Stimulated activated CD8-positive, alpha-beta memory T cell treated with anti-CD3 and anti-CD28 coated beads, Interleukin-4, amount 100 ng/mL, for 48 hours (primary cell): ENCODE data around the gene MKI67.
A peak's percentile ranks its signal among the peaks of the same experiment; 100 is the strongest.
"Not testable (repeated sequence)": the region's sequence is repeated elsewhere in the genome, so short reads cannot be mapped to it uniquely, and the experiment has no call there.

Experiments used
- DNase-seq: peaks from one replicate; pipeline ENCODE4 v3.0.0-alpha.2; 2020

The MKI67 gene, protein sequence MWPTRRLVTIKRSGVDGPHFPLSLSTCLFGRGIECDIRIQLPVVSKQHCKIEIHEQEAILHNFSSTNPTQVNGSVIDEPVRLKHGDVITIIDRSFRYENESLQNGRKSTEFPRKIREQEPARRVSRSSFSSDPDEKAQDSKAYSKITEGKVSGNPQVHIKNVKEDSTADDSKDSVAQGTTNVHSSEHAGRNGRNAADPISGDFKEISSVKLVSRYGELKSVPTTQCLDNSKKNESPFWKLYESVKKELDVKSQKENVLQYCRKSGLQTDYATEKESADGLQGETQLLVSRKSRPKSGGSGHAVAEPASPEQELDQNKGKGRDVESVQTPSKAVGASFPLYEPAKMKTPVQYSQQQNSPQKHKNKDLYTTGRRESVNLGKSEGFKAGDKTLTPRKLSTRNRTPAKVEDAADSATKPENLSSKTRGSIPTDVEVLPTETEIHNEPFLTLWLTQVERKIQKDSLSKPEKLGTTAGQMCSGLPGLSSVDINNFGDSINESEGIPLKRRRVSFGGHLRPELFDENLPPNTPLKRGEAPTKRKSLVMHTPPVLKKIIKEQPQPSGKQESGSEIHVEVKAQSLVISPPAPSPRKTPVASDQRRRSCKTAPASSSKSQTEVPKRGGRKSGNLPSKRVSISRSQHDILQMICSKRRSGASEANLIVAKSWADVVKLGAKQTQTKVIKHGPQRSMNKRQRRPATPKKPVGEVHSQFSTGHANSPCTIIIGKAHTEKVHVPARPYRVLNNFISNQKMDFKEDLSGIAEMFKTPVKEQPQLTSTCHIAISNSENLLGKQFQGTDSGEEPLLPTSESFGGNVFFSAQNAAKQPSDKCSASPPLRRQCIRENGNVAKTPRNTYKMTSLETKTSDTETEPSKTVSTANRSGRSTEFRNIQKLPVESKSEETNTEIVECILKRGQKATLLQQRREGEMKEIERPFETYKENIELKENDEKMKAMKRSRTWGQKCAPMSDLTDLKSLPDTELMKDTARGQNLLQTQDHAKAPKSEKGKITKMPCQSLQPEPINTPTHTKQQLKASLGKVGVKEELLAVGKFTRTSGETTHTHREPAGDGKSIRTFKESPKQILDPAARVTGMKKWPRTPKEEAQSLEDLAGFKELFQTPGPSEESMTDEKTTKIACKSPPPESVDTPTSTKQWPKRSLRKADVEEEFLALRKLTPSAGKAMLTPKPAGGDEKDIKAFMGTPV (N-terminal part only)

DNA sequence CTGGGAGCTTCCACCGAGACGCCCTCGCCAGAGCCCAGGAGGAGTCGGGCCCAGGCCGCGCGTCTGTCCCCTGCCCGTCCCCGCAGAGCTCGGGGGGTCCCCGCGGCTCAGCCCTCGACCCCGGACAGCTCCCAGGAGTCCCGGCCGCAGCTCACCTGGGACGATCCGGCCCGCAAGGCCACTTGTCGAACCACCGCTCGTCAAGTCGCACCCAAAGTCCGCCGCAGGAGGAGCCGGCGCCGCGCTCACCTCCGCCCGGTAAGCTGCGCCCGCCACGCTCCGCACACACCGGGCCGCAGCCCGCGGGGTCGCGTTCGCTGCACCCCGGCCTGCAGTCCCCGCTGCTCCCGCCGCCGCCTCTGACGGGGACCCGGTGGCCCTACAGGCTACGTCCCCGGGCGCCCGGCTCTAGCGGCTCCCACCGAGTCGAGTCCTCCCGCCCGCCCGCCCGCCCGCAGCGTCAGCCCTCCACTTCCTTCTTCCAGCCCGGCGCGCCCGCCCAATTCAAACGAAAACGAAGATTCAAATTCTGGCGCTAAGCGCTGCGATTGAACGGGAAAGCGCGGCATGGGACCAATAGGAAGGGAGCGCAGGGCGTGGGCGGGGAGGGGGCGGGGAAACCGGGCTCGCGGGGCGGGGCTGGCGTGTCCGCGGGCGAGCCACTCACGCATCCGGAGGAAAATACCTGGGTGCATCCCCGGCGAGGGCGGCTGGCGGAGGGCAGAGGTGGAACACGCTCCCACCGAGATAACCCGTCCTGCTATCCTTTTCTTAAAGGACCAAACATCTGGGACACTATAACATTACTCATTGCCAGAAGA lies at the start of gene MKI67:
Gene MKI67 (minus strand): TSS at position 480 of the 821 bp plus-strand sequence. CDS start 756 bp downstream, outside the sequence.
- DNase-seq: peak; percentile 93

DNA sequence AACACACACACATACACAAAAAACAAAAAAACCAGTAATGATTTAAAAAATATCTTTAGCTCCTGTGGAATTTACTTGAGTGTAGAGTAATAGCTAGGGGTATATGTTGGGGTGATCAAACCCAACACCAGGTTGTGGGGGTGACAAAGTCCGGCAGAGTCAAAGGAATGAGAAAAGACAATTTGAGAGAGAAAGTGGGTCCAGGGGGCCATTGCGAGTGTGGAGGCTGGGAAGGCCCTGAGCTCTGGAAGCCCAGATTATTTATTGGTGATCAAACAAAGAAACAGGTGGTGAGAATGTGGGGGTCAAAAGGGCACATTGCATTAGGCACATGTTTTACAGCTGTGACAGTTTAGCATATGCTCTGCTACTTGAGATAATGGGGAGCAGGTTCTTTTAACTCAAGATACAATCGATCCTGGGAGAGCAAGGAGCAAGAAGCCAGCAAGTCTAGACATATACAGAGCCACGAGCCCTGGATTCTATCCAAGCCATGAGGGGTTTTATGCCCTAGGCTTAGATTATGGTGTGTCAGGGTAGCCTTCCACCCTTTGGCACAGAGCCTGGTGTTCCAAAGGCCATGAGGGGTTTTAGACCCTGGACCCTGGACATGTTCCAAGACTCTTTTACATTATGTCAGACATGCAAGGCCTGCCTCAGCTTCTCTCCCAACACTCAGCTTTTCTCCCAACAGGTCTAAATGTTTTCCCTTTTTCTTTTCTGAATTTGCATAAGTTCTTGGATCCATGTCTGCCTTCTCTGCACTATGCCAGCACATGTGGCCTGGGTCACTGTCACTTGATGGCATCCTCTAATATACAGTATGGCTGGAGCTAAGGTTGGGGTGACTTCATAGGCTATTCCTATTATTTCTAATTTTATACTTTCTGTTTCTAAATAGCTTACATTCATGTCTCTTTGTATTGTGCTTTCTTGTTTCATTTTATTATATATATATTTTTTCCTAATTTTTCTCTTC lies 48.6 kb upstream of the MKI67 start:
- no peak for DNase-seq

DNA sequence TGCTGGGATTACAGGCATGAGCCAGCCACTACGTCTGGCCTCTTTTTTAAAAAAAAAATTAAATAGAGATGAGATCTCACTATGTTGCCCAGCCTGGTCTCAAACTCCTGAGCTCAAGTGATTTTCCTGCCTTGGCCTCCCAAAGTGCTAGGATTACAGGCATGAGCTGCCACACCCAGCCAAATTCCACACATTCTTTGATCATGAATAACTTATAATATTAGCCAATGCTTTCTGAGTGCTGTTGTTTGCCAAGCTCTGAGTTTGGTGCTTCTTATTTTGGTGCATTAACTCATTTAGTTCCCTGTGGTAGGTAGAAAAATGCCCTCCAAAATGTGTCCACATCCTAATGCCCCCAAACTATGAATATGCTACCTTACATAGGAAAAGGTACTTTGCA lies 47.2 kb upstream of the MKI67 start:
- DNase-seq: no peak

DNA sequence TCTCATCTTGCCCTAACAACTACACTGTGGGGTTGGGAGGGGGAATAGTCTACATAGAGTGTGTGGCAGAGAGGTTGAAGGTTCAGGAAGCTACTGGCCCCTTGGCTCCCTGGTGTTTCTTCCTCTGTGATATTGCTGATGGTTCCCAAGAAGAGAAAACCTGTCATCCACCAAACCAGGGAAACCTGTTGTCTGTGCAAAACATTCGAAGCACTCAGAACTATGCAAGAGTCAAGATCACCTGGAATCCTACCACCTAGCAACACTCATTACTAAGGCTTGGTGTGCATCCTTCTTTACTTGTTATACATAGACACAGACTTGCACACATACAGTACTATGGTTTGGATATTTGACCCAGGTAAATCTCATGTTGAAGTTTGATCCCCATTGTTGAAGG lies 46.5 kb upstream of the MKI67 start:
- DNase-seq: no peak

DNA sequence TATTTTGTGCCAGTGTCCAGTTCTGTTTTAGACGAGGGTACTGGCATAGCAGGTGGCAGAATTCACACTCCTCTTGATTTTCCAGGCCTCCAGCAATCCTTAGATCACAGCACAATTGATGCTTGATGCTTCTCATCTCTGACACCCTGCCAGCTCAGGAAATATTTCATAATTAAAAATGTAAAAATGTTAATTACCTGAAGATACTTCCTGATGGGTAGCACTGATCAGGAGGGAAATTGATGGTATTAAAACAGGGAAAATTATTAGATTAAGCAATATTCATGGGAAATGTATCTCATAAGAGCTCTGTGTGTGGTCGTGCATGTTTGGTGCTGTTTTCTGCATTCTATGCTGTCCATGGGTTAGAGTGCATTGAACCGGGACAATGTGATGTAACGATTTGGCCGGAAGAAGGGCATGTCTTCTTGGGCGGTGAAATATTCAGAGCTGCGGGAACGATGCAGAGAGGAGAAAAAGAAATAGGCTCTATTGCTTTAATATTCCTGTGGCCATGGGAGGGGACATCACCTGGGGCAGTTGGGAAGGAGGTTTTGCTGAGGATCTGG lies 43.7 kb upstream of the MKI67 start:
- no peak for DNase-seq

DNA sequence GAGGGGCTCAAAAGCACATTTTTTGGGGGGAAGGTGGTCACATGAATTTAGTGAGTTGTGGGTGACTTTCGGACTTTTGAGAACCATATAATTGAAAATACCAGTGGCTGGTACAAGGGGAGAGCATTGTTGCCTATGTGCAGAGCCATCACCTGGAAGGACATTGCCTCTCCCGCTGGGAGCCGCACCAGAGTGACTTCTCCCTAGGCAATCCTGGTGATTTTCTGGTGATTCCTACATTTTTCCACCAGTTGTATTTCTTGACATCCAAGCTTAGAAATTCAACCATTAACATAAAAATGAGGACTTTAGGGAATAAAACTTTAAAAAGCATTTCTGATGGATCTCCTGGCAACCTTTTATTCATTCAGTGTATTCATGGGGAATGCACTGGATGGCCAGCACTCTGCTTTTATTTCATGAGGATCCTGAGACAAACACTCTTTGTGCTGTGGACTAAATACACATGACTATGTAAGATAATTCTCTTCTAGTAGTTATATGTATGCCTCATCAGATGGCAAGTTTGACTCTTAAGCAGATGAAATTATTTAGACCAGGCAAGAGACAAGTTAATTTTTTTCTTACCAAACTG lies 41.8 kb upstream of the MKI67 start:
- no peak for DNase-seq

DNA sequence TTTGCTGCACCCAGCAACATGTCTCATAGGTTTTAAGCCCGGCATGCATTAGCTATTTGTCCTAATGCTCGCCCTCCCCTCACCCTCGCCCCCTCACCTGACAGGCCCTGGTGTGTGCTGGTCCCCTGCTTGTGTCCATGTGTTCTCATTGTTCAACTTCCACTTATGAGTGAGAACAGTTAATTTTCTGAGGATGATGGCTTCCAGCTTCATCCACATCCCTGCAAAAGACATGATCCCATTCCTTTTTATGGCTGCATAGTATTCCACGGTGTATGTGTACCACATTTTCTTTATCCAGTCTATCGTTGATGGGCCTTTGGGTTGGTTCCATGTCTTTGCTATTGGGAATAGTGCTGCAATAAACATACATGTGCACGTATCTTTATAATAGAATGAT lies 40.9 kb upstream of the MKI67 start:
- not testable (repeated sequence) for DNase-seq

DNA sequence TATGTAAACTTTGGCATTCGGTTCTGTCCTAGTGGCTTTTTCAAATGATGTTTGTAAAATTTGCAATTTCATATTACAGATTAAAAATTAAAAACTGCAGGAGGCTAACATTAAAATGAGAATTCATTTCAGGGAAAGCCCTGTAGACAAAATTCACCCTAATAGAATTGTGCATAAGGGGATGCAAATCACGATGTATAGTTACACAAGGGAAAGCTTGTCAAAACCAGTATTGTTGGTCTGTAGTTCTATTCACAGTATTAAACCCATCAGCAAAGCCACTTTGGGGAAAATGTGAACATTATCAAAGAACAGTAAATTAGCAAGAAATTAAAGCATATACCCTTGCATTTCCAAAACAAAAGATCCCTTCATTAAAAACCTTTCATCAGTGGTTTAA lies 39.9 kb upstream of the MKI67 start:
- DNase-seq: no peak

DNA sequence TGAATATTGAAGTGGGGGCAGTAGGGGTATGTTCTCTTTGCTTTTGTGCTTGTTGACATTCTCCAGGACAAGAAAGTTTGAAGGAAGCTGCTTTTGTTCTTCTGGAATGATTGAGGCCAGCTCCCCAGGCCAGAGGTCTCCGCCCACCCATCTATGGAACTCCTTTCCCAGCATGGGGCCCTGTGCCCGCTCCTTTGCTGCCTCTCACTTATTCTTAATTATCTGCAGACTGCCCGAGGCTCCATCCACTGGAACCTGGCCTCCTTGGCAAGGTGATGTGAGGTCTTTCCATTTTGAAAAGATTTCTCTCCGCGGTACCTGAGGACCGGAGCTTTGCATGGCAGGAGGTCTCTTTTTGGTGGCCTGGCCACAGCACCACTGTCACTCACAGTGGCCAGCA lies 39.3 kb upstream of the MKI67 start:
- DNase-seq: no peak

DNA sequence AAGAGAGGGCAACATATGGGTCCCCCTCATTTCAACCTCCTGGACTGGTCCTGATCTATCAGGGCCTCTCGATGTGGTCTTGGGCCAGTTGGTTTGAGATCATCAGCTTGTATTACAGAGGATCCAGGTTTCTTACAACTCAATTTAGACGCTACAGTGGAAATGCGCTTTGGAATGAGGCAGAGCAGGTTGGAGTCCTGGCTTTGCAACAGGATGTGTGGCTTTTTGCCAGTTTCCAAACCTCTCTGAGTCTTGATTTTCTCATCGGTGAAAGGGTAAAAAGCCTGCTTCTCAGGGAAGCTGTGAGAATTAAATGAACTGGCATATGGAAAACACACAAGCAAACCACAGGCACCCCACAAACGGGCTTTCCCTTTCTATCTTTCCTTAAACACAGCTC lies 37.5 kb upstream of the MKI67 start:
- DNase-seq: no peak

DNA sequence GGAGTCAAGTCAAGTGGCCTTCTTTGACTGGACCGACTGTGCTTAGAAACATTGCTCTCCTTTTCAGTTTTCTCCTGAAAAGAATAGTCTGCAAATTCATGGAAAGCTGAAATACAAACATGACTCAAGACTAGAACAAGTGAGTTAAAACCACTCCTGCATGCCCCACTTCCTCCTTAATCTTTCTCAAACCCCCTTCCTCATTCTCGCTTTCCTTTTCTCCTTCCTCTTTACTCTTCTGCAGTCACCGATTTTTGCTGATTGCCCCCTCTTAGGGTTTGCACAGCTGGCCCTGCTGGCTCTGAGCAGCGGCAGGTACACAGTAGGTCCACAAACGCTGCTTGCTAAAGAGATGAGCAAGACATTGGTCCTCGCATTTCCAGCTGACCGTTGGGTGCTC lies 34.8 kb upstream of the MKI67 start:
- no peak for DNase-seq

DNA sequence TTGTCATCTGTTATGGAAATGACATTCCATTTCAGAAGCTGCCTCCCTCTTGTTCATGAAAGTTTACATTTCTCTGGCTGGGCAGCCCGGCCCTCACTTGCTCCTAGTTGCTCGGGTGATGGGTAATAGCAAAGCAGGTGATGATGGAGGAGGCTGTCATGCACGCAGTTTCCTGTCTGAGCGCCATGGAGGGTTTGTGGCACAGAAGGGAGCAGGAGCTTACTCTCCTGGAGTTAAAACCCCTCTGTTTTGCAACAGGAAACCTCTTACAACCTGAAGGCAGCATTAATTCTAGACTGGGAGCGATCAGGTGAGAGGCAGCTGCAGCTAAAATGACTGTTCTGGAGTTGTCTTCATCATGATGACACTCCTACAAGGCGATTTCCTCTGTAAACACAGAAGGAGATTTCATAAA lies 34.1 kb upstream of the MKI67 start:
- DNase-seq: no peak

DNA sequence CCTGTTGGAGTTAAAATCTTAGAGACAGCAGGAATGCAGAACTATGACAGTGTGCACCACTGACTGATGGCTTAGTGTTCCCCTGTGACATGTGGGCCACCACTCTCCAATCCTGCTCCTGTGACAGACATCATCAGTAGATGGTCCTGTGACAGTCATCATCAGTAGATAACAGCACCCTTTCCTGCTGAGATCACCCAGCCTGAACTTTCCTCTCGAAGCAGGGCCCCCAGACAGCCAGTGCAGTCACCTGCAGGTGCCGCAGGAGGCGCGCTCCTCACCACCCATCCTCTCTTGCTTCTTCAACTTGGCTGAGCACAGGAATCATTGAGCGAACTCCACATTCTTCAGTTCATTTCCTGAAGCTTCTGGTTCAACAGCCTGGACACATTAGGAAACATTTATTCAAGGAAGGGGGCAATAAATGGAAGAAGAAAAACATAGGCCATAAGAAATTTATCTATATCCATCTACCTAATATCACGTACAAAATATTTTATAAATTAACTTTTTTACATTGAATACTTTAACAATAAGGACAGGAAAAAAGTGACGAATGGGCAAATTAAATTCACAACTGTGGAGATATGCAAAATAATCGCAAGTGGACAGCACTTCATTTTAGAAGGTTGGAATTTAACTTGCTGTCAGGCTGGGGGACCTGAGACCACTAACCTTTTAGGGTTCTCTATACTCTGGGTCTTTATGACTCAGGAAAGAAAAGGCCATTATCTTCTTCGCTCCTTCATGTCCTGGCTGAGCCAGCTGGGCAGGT lies 32.0 kb upstream of the MKI67 start:
- no peak for DNase-seq

DNA sequence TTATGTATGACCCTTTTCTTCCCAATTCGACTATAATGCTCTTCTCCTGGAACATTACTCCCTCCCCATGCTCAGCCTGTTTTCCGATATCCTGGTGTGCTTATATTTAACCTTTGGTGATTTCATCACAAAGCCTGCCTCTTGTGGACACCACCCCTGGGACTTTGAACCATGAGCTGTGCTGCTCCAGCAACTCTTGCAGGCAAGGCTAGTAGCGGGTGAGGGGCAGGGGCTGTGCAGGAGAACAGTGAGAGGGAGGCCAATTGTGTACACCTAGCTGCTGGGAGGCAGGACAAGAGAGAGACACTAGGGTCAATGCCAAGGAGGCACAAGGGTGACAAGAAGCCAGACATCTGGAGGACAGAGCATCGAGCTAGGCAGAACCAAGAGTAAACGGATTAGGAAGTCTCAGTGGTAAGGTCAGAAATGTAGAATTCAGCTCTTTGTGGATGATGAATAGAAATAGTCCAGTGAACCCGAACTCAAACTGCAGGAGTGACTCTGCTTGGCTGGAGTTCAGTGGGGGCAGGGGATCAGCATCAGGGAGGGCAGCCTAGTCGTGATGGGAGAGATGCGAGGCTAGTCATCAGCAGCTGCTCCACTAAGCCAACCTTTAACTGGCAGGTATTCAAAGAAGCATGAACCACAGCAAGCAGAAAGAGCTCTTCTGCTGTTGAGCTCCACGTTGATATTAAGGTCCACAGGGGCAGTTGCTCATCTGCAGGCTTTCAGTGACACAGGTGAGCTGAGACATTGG lies 31.0 kb upstream of the MKI67 start:
- DNase-seq: no peak

DNA sequence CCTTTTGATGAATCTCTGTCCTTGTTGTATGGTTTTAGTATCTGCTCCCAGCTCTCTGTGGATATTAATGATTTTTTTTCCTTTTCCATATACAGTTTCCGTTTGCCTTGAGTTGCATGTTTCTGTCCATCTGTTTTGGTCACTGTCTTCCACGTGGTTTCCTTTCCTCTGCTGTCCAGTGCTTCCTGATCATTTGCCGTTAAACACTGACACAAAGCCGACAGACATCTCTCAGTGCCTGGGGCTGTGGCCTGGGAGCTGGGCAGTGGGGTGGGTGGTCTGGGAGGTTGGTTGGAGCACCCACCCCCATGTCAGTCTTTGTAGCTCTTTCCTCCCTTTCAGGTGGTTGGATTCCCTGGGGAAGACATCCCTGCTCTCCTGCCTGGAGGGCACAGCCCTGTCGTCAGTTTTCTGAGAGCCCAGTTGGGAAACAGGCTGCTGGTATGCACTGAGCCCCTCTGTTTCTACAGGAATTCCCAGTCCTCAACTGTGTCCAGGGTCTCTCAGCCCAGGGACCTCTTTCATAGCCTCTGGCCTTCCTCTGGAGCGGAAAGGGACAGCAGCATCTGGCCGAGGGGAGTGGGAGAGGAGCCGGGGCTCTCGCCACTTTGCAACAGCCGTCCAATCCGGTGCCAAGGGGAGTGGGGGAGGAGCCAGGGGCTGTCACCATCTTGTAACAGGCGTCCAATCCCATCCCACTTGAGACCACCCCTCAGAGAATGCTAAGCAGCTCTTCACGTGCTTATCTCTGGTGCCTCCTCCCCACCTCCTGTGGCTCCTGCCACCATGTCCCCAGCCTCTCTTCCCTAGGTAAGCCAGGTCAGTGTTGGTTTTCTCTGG lies 26.7 kb upstream of the MKI67 start:
- DNase-seq: no peak

DNA sequence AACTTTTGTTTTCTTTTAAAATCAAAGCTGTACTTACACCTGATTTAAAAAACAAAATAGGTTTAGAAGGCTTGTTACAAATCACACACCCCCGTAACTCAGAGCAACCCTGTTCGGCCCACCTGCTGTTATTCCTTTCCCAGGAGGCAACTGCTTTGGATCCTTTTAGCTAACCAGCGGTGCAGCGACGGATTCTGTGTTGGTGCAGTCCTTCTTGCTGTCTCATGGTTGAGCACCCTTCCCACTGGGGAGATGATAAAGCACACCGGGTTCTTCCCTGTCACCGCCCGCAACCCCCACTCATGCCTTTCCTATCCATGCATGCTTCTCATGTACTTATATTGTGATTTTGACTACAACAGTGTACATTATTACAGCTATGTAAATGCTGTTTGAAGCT lies 24.8 kb upstream of the MKI67 start:
- no peak for DNase-seq

DNA sequence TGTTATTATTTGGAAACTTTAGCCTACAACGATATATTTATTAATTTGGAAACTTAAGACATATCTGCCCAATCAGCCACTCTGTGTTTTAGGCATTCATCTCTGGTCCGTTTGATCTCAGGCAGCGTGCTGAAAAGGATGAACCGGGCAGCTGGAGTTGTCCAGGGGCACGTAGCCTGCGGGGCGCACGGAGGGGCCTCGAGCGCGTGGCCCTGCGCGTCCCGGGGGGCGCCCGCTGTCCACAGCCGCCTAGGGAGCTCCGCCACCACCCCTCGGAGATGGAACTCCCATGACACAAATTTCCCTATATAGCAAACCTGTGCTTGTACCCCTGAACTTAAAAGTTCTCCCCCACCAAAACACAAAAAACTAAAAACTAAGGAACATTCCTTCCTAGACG lies 24.3 kb upstream of the MKI67 start:
- DNase-seq: no peak

DNA sequence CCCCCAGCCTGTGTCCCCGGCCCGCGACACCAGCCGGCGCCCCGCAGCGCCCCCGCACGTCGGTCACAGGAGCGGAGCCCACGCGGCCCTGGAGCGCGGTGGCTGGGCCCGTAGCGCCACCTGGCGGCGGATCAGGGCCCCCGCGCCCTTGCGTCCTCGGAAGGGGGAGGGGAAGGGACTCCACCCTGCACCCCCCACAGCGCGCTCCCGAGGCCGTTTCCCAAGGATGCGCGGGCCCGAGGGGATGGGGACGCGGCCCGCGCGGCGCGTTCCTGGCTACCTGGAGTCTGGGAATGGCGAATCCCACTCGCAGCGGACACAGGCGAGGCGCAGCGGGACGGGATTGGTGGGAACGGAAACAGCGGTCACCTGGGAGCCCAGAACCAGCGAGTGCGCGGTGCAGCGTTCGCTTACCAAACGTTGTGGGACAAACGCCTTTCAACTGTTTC lies 23.8 kb upstream of the MKI67 start:
- DNase-seq: peak; percentile 83
